BJ (cell line): ENCODE data around the gene DYNC1I2. TPM values are rescaled to one million over a fixed set of nuclear protein-coding genes. Genes with fewer than 3 reads are reported as not detected.

Source experiments
- CTCF ChIA-PET: fragments of 350-600 bp; formaldehyde crosslinking; extraction: SDS; loops from one replicate; lab custom pipeline; 2021; ENCODE audit warnings: antibody characterized with exemption, inconsistent platforms; lab: Yijun Ruan, JAX
- POLR2A ChIA-PET: fragments of 300-600 bp; sonication (Branson Sonifier 250); formaldehyde crosslinking; extraction: SDS; loops from one replicate; lab custom pipeline; 2021; ENCODE audit warnings: antibody characterized with exemption; lab: Charles Lee
- DNase-seq: peaks from one replicate; pipeline ENCODE4 v3.0.0-alpha.2; 2011; ENCODE audit warnings: low read depth
- H3K27me3 ChIP-seq: 2 replicates; pipeline ENCODE4 v1.6.0; 2011; ENCODE audit warnings: low read length; ENCODE audit not compliant: control insufficient read depth, insufficient read depth
- H3K36me3 ChIP-seq: 2 replicates; pipeline ENCODE4 v1.5.1; 2011; ENCODE audit warnings: low read length; ENCODE audit not compliant: control insufficient read depth, insufficient read depth
- H3K4me3 ChIP-seq: 2 replicates; pipeline ENCODE4 v1.5.1; 2011; ENCODE audit warnings: low read depth, mild to moderate bottlenecking, control low read depth, low read length
- CTCF ChIP-seq: IDR thresholded peaks from 2 replicates; pipeline ENCODE4 v1.5.1; 2011; ENCODE audit warnings: low read depth, mild to moderate bottlenecking, control low read depth, inconsistent platforms, low read length, moderate library complexity; ENCODE audit not compliant: insufficient read depth
- polyA plus RNA-seq: library from polyadenylated mRNA; depleted of rRNA; stranded (reverse); fragments of >200 nt; gene quantifications from 2 replicates; pipeline ENCODE4 v1.2.3, GENCODE V29; 2011

Gene DYNC1I2
- polyA plus RNA-seq, 1 experiment: 96.9 TPM

- Histone ChIP-seq H3K4me3 (no peak overlapping the region), H3K36me3 (no peaks in the 10 kb centered on the region), H3K27me3 (peaks cover 17% of the 10 kb centered on the region)
- no peak for TF ChIP-seq CTCF
- CTCF ChIA-PET: interaction anchor here (0.6 to 1.3 kb wide), 2 partner anchors 9 to 17 kb away, joined by 3 to 4 read pairs; no protein-coding TSS in a partner anchor
- DNase-seq: no peak
- POLR2A ChIA-PET: no interaction called here
These were observed 13.4 kb upstream of the DYNC1I2 start for GRCh38 chr2:171673905-171674304.

DNA sequence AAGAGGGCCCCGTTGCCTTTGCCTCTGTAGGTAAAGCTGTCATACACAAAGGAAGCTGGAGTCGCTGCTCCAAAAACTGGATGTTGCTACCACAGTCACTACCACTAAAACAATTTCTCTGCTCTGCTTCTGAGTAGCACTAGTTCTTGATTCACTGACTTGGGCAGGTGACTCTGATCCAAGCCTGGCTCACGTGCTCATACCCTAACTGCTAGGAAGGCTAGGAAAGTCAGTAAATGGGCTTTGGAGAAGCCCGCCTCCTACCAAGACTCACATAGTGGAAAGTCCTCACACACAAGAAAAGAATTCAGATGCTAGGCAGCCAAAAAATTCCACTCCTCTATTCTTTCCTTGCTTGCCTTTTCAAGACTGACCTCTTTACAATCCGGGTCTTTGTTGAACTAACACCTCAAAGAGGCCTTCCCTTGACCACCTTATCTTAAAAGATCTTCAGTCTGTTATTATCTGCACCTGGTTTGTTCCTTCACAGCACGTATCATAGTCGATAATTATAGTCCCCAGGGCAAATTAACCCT, 11.4 kb upstream of the DYNC1I2 start:
- no peak for DNase-seq
- no peak for TF ChIP-seq CTCF
- CTCF ChIA-PET: no interaction called here
- Histone ChIP-seq H3K27me3 (peaks cover 17% of the 10 kb centered on the region), H3K4me3 (no peak overlapping the region), H3K36me3 (no peaks in the 10 kb centered on the region)
- POLR2A ChIA-PET: no interaction called here

GRCh38 chr2:171678619-171679018, 8.7 kb upstream of the DYNC1I2 start:
- ChIA-PET POLR2A (no interaction called here), CTCF (no interaction called here)
- DNase-seq: no peak
- Histone ChIP-seq H3K36me3 (no peaks in the 10 kb centered on the region), H3K27me3 (peaks cover 12% of the 10 kb centered on the region), H3K4me3 (no peak overlapping the region)
- TF ChIP-seq CTCF: no peak

- peak overlapping the region; percentile 75 for H3K4me3 ChIP-seq
- H3K36me3 ChIP-seq: 0 out of 2 replicates have a peak, but pooled peaks cover 2% of the 10 kb centered on the region
- TF ChIP-seq CTCF: no peak
- POLR2A ChIA-PET: no interaction called here
- H3K27me3 ChIP-seq: no peaks in the 10 kb centered on the region
- no peak for DNase-seq
- CTCF ChIA-PET: interaction anchor here (0.7 to 2.9 kb wide), 9 partner anchors 17 to 785 kb away, joined by 3 to 12 read pairs (median 3); no protein-coding TSS in a partner anchor
These were observed 828 bp downstream of the DYNC1I2 start for GRCh38 chr2:171688129-171688465.

DNA sequence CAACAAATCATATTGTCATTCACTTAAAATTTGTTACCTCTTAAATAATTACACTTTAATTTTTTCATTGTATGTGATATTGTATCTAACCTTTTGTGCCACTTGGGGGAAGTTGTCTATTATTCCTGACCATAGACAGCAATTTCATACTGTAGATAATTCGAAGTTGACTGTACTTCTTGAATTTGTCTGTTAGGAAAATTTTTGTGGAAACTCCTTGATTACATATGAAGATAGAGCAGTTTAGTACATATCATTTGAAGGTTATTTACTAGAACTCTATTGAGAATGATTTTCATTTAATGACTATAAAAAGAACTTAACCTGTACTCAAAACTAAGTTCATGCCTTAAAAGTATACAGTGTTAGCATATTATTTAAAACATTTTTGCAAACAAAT, 5.1 kb downstream of the DYNC1I2 start:
- no peak for TF ChIP-seq CTCF
- peaks cover 6% of the 10 kb centered on the region; the same call in 1 of the 2 replicates for H3K36me3 ChIP-seq
- POLR2A ChIA-PET: no interaction called here
- CTCF ChIA-PET: interaction anchor here (2.1 to 2.2 kb wide), 2 partner anchors 11 to 94 kb away, joined by 7 to 8 read pairs; no protein-coding TSS in a partner anchor
- H3K27me3 ChIP-seq: no peaks in the 10 kb centered on the region
- no peak for DNase-seq
- no peak overlapping the region for H3K4me3 ChIP-seq
